Neural progenitor cell (in vitro differentiated cells): Measurements from ENCODE around the gene MACC1. TPM values are rescaled to one million over a fixed set of nuclear protein-coding genes. Genes with fewer than 3 reads are reported as not detected.

Experiments
- DNase-seq: peaks from one replicate; pipeline ENCODE4 v3.0.0-alpha.2; 2016; ENCODE audit warnings: low spot score
- H2AFZ ChIP-seq: fragments of 200-600 bp; sonication (generic); replicated peaks from 2 replicates; pipeline ENCODE4 v1.6.1; 2016; ENCODE audit warnings: antibody characterized with exemption
- H3F3A ChIP-seq: fragments of 200-600 bp; sonication (generic); 2 replicates; pipeline ENCODE4 v1.6.1; 2016; ENCODE audit warnings: antibody characterized with exemption, low read depth
- H3K27ac ChIP-seq: fragments of 200-600 bp; sonication (generic); 2 replicates; pipeline ENCODE4 v1.5.1; 2016; ENCODE audit warnings: mild to moderate bottlenecking
- H3K27me3 ChIP-seq: fragments of 200-600 bp; sonication (generic); 2 replicates; pipeline ENCODE4 v1.6.1; 2016; ENCODE audit warnings: mild to moderate bottlenecking, moderate library complexity
- H3K36me3 ChIP-seq: fragments of 200-600 bp; sonication (generic); 2 replicates; pipeline ENCODE4 v1.5.1; 2016
- H3K4me1 ChIP-seq: fragments of 200-600 bp; sonication (generic); 2 replicates; pipeline ENCODE4 v1.6.1; 2016; ENCODE audit warnings: mixed run types
- H3K4me2 ChIP-seq: fragments of 200-600 bp; sonication (generic); 2 replicates; pipeline ENCODE4 v1.6.1; 2016
- H3K4me3 ChIP-seq: fragments of 200-600 bp; sonication (generic); 2 replicates; pipeline ENCODE4 v1.5.1; 2016
- H3K79me2 ChIP-seq: fragments of 200-600 bp; sonication (generic); 2 replicates; pipeline ENCODE4 v1.6.1; 2016; ENCODE audit warnings: low read depth
- H3K9ac ChIP-seq: fragments of 200-600 bp; sonication (generic); 2 replicates; pipeline ENCODE4 v1.6.1; 2016
- H3K9me3 ChIP-seq: fragments of 200-600 bp; sonication (generic); 2 replicates; pipeline ENCODE4 v1.5.1; 2016; ENCODE audit warnings: low read depth
- H4K20me1 ChIP-seq: fragments of 200-600 bp; sonication (generic); 2 replicates; pipeline ENCODE4 v1.6.1; 2016; ENCODE audit warnings: low read depth
- H3K27ac Mint-ChIP-seq: 3 replicates; pipeline ENCODE4 v1.8.0; 2021; ENCODE audit warnings: mixed read lengths
- H3K27me3 Mint-ChIP-seq: 2 replicates; pipeline ENCODE4 v1.8.0; 2022; ENCODE audit warnings: low read depth, mild to moderate bottlenecking, inconsistent platforms, moderate library complexity, mixed read lengths; ENCODE audit not compliant: insufficient read depth
- H3K36me3 Mint-ChIP-seq: 3 replicates; pipeline ENCODE4 v1.8.0; 2021; ENCODE audit warnings: mixed read lengths
- H3K4me1 Mint-ChIP-seq: 3 replicates; pipeline ENCODE4 v1.8.0; 2021; ENCODE audit warnings: mixed read lengths
- H3K4me3 Mint-ChIP-seq: 3 replicates; pipeline ENCODE4 v1.8.0; 2021; ENCODE audit warnings: mild to moderate bottlenecking, moderate library complexity, mixed read lengths
- H3K9me3 Mint-ChIP-seq: 3 replicates; pipeline ENCODE4 v1.8.0; 2020; ENCODE audit warnings: mixed read lengths
- EZH2 ChIP-seq: fragments of 200-600 bp; sonication (generic); IDR thresholded peaks from 2 replicates; pipeline ENCODE4 v1.6.1; 2017; ENCODE audit warnings: antibody characterized with exemption, mild to moderate bottlenecking, moderate library complexity
- EZH2phosphoT487 ChIP-seq: fragments of 200-600 bp; sonication (generic); IDR thresholded peaks from 2 replicates; pipeline ENCODE4 v1.6.1; 2017; ENCODE audit warnings: antibody characterized with exemption
- total RNA-seq: library from RNA; depleted of rRNA; stranded (reverse); fragments of >200 nt; gene quantifications from 2 replicates; pipeline ENCODE4 v1.2.3, GENCODE V29; 2015; ENCODE audit warnings: low replicate concordance
- TF ChIP-seq, protein P1 (sequence below): fragments of 200-600 bp; sonication (generic); IDR thresholded peaks from 2 replicates; pipeline ENCODE4 v1.5.1; 2017; ENCODE audit warnings: antibody characterized with exemption, mild to moderate bottlenecking

MACC1 gene
- total RNA-seq, 1 donor from 2014 or later: 7.2 TPM

DNA sequence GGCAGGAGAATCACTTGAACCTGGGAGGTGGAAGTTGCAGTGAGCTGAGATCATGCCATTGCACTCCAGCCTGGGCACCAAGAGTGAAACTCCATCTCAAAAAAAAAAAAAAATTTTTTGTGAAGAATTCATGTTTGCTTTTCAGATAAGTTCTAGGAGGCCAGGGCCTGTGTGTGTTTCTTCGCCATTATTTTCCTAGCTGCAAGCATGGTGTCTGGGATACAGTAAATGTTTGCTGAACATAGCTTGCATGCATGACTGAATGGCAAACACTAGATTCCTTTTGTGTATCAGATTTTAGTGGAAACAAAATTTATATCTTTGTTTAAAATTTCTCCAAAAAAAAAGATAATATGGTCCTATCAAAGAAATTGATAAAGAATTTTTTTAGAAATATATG lies 9.7 kb upstream of the MACC1 start:
- H3K27ac ChIP-seq: no peak overlapping the region
- peaks cover 2% of the 10 kb centered on the region for H3K27me3 Mint-ChIP-seq

DNA sequence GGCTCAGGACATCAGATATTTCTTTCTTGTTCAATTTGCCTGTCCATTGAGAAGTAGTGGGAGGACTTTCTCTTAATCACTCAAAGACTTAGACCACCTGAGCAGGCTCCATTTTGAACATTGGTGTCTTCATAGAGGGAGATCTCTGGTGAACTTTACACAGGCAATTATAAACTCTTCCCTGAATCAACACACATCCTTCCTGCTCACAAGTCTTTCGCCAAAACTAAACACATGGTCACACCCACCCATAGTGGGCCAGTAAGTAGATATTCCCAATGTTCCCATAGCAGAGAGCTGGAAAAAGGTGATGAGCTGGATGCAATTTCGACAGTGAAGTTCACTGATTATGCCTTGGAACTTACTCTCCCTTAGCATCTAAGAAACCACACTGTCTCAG lies 8.2 kb upstream of the MACC1 start:
- Histone ChIP-seq H3K27ac (no peak overlapping the region), H3K36me3 (no peaks in the 10 kb centered on the region), H3K4me3 (no peak overlapping the region), H4K20me1 (no peaks in the 10 kb centered on the region), H3K9me3 (no peaks in the 10 kb centered on the region), H2AFZ (no peak overlapping the region), H3K9ac (no peak overlapping the region), H3F3A (no peaks in the 10 kb centered on the region), H3K4me2 (no peak overlapping the region), H3K4me1 (peaks cover 7% of the 10 kb centered on the region), H3K27me3 (no peaks in the 10 kb centered on the region), H3K79me2 (no peaks in the 10 kb centered on the region)
- Mint-ChIP-seq H3K27me3 (peaks cover 2% of the 10 kb centered on the region), H3K9me3 (no peaks in the 10 kb centered on the region), H3K27ac (no peak overlapping the region), H3K36me3 (no peaks in the 10 kb centered on the region), H3K4me1 (peaks cover 8% of the 10 kb centered on the region), H3K4me3 (no peak overlapping the region)
- no peak for DNase-seq
- TF ChIP-seq EZH2 (no peak), EZH2phosphoT487 (no peak)
- TF ChIP-seq, protein P1, sequence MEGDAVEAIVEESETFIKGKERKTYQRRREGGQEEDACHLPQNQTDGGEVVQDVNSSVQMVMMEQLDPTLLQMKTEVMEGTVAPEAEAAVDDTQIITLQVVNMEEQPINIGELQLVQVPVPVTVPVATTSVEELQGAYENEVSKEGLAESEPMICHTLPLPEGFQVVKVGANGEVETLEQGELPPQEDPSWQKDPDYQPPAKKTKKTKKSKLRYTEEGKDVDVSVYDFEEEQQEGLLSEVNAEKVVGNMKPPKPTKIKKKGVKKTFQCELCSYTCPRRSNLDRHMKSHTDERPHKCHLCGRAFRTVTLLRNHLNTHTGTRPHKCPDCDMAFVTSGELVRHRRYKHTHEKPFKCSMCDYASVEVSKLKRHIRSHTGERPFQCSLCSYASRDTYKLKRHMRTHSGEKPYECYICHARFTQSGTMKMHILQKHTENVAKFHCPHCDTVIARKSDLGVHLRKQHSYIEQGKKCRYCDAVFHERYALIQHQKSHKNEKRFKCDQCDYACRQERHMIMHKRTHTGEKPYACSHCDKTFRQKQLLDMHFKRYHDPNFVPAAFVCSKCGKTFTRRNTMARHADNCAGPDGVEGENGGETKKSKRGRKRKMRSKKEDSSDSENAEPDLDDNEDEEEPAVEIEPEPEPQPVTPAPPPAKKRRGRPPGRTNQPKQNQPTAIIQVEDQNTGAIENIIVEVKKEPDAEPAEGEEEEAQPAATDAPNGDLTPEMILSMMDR: no peak

More for the DNA sequence above, 9.7 kb upstream of the MACC1 start:
- Histone ChIP-seq H3K27me3 (no peaks in the 10 kb centered on the region), H2AFZ (no peak overlapping the region), H3K4me2 (no peak overlapping the region), H3K36me3 (no peaks in the 10 kb centered on the region), H3K9me3 (no peaks in the 10 kb centered on the region), H3K4me1 (peaks cover 7% of the 10 kb centered on the region), H3K9ac (no peak overlapping the region), H3K4me3 (no peak overlapping the region), H4K20me1 (no peaks in the 10 kb centered on the region), H3K79me2 (no peaks in the 10 kb centered on the region), H3F3A (no peaks in the 10 kb centered on the region)
- no peak for DNase-seq
- no peak overlapping the region for H3K27ac Mint-ChIP-seq
- TF ChIP-seq EZH2phosphoT487 (no peak), EZH2 (no peak)
- TF ChIP-seq, protein P1: no peak
- H3K36me3 Mint-ChIP-seq: no peaks in the 10 kb centered on the region
- H3K9me3 Mint-ChIP-seq: no peaks in the 10 kb centered on the region
- H3K4me3 Mint-ChIP-seq: no peak overlapping the region
- peaks cover 8% of the 10 kb centered on the region for H3K4me1 Mint-ChIP-seq

DNA sequence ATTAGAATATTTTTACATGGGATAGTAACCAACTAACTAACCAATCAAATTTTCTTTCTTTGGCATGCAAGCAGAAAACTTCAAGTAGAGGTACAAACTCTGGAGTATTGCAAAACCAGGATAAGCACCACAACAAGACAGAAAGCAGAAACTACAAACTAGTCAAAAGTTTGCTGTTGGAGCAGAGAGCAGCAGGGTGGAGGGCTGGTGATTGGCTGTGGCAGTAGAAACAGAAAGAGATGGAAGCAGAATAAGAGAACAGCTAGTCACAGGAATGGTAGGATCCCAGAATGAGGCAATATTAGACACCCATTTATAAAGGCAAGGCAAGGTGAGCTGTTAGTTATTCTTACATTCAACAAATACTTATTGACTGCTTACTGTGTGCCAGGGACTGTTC lies 6.8 kb upstream of the MACC1 start:
- peaks cover 2% of the 10 kb centered on the region for H3K27me3 Mint-ChIP-seq
- H3K4me3 Mint-ChIP-seq: no peak overlapping the region
- no peaks in the 10 kb centered on the region for H3K9me3 ChIP-seq
- no peak for TF ChIP-seq EZH2phosphoT487
- TF ChIP-seq, protein P1: no peak
- no peak for TF ChIP-seq EZH2
- no peaks in the 10 kb centered on the region for H3K36me3 ChIP-seq
- no peak overlapping the region for H3K27ac ChIP-seq
- no peak overlapping the region for H3K4me3 ChIP-seq
- no peak overlapping the region for H2AFZ ChIP-seq
- no peak overlapping the region for H3K9ac ChIP-seq
- H4K20me1 ChIP-seq: no peaks in the 10 kb centered on the region
- DNase-seq: no peak
- no peaks in the 10 kb centered on the region for H3K9me3 Mint-ChIP-seq
- no peak overlapping the region for H3K27ac Mint-ChIP-seq
- H3K4me2 ChIP-seq: no peak overlapping the region
- H3K36me3 Mint-ChIP-seq: no peaks in the 10 kb centered on the region
- no peaks in the 10 kb centered on the region for H3F3A ChIP-seq
- H3K4me1 ChIP-seq: peaks cover 8% of the 10 kb centered on the region
- no peaks in the 10 kb centered on the region for H3K79me2 ChIP-seq
- no peaks in the 10 kb centered on the region for H3K27me3 ChIP-seq
- peaks cover 7% of the 10 kb centered on the region for H3K4me1 Mint-ChIP-seq
